ENCODE measurements around the gene GTPBP10.
"Not testable (repeated sequence)": the region's sequence is repeated elsewhere in the genome, so short reads cannot be mapped to it uniquely, and the experiment has no call there.

The GTPBP10 gene

GRCh38 chr7:90346336-90347125 is at the start of gene GTPBP10:
GTPBP10 (plus strand) TSS chr7:90346716; CDS start chr7:90346742, 26 bp downstream.
- DNase-seq (ENCODE audit: low read depth): peak; percentile 90

- DNase-seq (ENCODE audit: low read depth): no peak
Observed at GRCh38 chr7:90298145-90299038, 48.1 kb upstream of the GTPBP10 start.

GRCh38 chr7:90303241-90303640 is 43.3 kb upstream of the GTPBP10 start:
- DNase-seq (ENCODE audit: low read depth): no peak

- no peak for DNase-seq (ENCODE audit: low read depth)
Observed at GRCh38 chr7:90309872-90310271, 36.6 kb upstream of the GTPBP10 start.

GRCh38 chr7:90311175-90311574 is 35.3 kb upstream of the GTPBP10 start:
- no peak for DNase-seq (ENCODE audit: low read depth)

GRCh38 chr7:90312745-90313144 is 33.8 kb upstream of the GTPBP10 start:
- DNase-seq (ENCODE audit: low read depth): no peak

- DNase-seq (ENCODE audit: low read depth): no peak
Observed at GRCh38 chr7:90313907-90314306, 32.6 kb upstream of the GTPBP10 start.

- DNase-seq (ENCODE audit: low read depth): no peak
Observed at GRCh38 chr7:90320014-90320413, 26.5 kb upstream of the GTPBP10 start.

GRCh38 chr7:90320418-90320800 is 26.1 kb upstream of the GTPBP10 start:
- DNase-seq (ENCODE audit: low read depth): no peak

GRCh38 chr7:90320801-90321494 is 25.6 kb upstream of the GTPBP10 start, which contains the start of gene FAM237B:
FAM237B (minus strand) TSS chr7:90321304; CDS start chr7:90319748, 1,556 bp downstream.
- DNase-seq (ENCODE audit: low read depth): no peak

- DNase-seq (ENCODE audit: low read depth): no peak
Observed at GRCh38 chr7:90322837-90323236, 23.7 kb upstream of the GTPBP10 start.

GRCh38 chr7:90326500-90326899 is 20.0 kb upstream of the GTPBP10 start:
- DNase-seq (ENCODE audit: low read depth): no peak

GRCh38 chr7:90334193-90334843 is 12.2 kb upstream of the GTPBP10 start:
- no peak for DNase-seq (ENCODE audit: low read depth)

- DNase-seq (ENCODE audit: low read depth): not testable (repeated sequence)
Observed at GRCh38 chr7:90334926-90335325, 11.6 kb upstream of the GTPBP10 start.

GRCh38 chr7:90337106-90337505 is 9.4 kb upstream of the GTPBP10 start:
- no peak for DNase-seq (ENCODE audit: low read depth)

- DNase-seq (ENCODE audit: low read depth): no peak
Observed at GRCh38 chr7:90345016-90345415, 1.5 kb upstream of the GTPBP10 start.

GRCh38 chr7:90345595-90346335 is 751 bp upstream of the GTPBP10 start:
- no peak for DNase-seq (ENCODE audit: low read depth)

- no peak for DNase-seq (ENCODE audit: low read depth)
Observed at GRCh38 chr7:90347759-90348158, 1.2 kb downstream of the GTPBP10 start.

- no peak for DNase-seq (ENCODE audit: low read depth)
Observed at GRCh38 chr7:90349305-90349704, 2.8 kb downstream of the GTPBP10 start.

GRCh38 chr7:90350032-90350431 is 3.5 kb downstream of the GTPBP10 start:
- DNase-seq (ENCODE audit: low read depth): not testable (repeated sequence)

- DNase-seq (ENCODE audit: low read depth): no peak
Observed at GRCh38 chr7:90351987-90352386, 5.5 kb downstream of the GTPBP10 start.

Data from stimulated activated CD8-positive, alpha-beta memory T cell treated with anti-CD3 and anti-CD28 coated beads, Interleukin-15, amount 100 ng/mL, for 1 hour (primary cell).